Urinary bladder (tissue), 4 donors: ENCODE data around the gene DEGS2. TPM values are rescaled to one million over a fixed set of nuclear protein-coding genes. Genes with fewer than 3 reads are reported as not detected.
A peak's percentile ranks its signal among the peaks of the same experiment; 100 is the strongest.

Experiments used
- DNase-seq: peaks from one replicate; pipeline ENCODE4 v3.0.0-alpha.2; 2015; ENCODE audit errors: extremely low spot score
- H3K27ac ChIP-seq: one replicate; pipeline ENCODE4 v1.5.1; 2013; ENCODE audit warnings: low read depth, mild to moderate bottlenecking, moderate library complexity
- H3K36me3 ChIP-seq: one replicate; pipeline ENCODE4 v1.6.1; 2013; ENCODE audit warnings: mild to moderate bottlenecking, moderate library complexity; ENCODE audit not compliant: insufficient read depth
- H3K4me1 ChIP-seq: one replicate; pipeline ENCODE4 v1.6.1; 2013; ENCODE audit warnings: mild to moderate bottlenecking, moderate library complexity; ENCODE audit not compliant: insufficient read depth
- H3K4me3 ChIP-seq: one replicate; pipeline ENCODE4 v1.5.1; 2013; ENCODE audit warnings: low read depth, low read length
- WGBS: extraction: QIAGEN DNeasy Blood & Tissue Kit; methylation state at CpG from one replicate; pipeline ENCODE4 v1.1.7; 2013; 5-methylcytosine and 5-hydroxymethylcytosine counted together
- polyA plus RNA-seq: library from polyadenylated mRNA; stranded (reverse); fragments of 200-250 nt; gene quantifications from one replicate; pipeline ENCODE4 v1.2.3, GENCODE V29; 2013
- total RNA-seq: library from RNA; depleted of rRNA; stranded (reverse); fragments of >200 nt; gene quantifications from one replicate; pipeline ENCODE4 v1.2.3, GENCODE V29; 2014
- donor health status: healthy with polysubstance abuse.
- donor health status: healthy.

DEGS2 gene
- total and polyA plus RNA-seq, 2 donors = 6.2 to 6.5 TPM

DNA sequence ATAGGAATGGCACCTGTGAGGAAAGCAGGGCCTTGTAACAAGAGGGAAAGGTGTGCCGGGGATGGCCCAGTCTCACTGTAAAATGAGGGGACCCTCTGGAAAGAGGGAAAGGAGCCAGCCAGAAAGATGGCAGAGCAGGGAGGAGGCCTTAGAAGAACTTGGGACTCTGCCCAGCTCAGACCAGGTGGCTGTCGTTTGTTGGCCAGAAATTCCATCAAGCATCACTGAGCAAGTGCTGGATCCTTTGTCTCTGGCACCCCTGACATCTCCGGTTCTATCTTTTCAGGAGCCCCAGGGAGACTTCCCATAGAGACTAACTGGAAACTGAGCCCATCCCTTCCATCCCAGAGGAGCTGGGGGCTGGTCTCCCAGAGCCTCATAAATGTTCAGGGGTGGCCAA is 43.3 kb downstream of the DEGS2 start:
- Histone ChIP-seq H3K4me3 (no peak overlapping the region), H3K4me1 (no peaks in the 10 kb centered on the region)
- WGBS = 75% methylated on average over 3 of the region's 3 CpGs

DNA sequence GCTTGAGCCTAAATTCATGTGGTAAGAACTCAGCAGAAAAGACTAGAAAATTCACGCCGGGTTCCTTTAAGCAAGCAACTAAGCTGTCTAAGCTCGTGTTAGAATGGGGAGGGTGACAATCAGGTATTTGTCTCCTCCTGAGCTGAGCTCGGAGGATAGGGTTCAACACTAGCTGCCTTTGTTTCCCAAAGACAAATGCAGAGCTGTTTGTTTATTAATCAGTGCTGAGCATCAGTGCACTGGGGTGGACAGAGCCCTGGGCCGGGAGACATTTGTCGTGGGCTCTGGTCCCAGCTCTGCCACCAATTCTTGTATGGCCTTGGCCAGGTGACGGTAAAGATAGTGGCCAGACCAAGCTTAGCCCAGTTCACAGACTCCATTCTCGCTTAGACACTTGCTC is 43.7 kb downstream of the DEGS2 start:
- WGBS = 93% methylated on average over 8 of the region's 8 CpGs

More for the DNA sequence above, 43.3 kb downstream of the DEGS2 start:
- no peaks in the 10 kb centered on the region for H3K36me3 ChIP-seq
- no peak overlapping the region for H3K27ac ChIP-seq
- no peak for DNase-seq

DNA sequence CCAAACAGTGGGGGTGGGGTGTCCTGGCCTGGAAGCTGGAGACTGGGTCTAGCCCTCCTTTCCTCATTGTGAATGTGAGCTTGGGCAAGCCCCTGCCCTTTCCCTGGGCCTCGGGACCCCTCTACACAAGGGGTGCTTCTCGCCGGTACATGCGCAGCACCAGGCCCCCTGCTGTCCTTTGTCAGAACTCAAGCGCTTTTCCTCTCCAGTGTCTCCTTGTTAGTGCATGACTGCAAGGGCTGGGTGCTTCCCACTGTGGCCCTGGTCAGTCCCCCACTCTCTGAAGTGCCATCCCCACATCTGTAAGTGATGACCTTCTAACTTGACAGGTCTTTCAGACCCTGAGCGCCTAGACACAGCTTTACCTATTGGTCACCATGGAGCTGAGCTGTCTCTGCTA is 44.2 kb downstream of the DEGS2 start:
- Histone ChIP-seq H3K27ac (no peak overlapping the region), H3K4me1 (no peaks in the 10 kb centered on the region), H3K36me3 (no peaks in the 10 kb centered on the region), H3K4me3 (no peak overlapping the region)
- DNase-seq = no peak
- WGBS = 95% methylated on average over 6 of the region's 6 CpGs

More for the DNA sequence above, 43.7 kb downstream of the DEGS2 start:
- Histone ChIP-seq H3K4me1 (no peaks in the 10 kb centered on the region), H3K4me3 (no peak overlapping the region), H3K27ac (no peak overlapping the region), H3K36me3 (no peaks in the 10 kb centered on the region)
- DNase-seq = no peak

DNA sequence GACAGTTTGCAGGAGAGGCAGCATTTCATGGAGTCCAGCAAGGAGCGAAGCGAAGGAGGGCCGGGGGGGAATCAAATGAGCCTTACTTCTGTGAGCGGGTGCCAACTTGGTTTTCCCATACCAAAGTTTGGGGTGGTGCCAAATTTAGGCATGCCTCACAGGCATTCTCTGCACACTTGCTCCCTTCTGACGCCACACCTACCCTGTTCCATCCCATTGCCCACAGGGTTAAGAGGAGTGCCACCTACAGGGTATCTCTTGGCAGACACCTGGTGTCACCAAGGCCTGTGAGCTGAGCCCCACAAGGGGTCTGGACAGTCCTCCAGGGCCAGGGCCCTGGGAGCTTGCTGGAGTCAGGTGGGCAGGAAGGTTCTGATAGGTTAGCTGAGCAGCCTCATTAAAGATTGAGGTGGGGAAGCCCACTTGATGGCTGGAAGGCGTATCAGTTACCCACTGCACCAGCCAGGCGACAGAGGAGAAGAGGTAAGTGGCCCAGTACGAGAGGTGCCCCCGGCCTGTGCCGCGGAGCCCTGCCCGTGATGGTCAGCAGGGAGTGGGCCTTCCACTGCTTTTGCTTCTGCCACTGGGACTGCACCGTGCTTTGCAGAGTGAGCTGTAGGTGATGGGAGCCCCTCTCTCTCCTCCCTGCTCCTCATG is 45.2 kb downstream of the DEGS2 start:
- WGBS = 96% methylated on average over 13 of the region's 13 CpGs
- DNase-seq = no peak
- H3K4me1 ChIP-seq = no peaks in the 10 kb centered on the region
- no peak overlapping the region for H3K4me3 ChIP-seq
- H3K36me3 ChIP-seq = no peaks in the 10 kb centered on the region
- no peak overlapping the region for H3K27ac ChIP-seq

DNA sequence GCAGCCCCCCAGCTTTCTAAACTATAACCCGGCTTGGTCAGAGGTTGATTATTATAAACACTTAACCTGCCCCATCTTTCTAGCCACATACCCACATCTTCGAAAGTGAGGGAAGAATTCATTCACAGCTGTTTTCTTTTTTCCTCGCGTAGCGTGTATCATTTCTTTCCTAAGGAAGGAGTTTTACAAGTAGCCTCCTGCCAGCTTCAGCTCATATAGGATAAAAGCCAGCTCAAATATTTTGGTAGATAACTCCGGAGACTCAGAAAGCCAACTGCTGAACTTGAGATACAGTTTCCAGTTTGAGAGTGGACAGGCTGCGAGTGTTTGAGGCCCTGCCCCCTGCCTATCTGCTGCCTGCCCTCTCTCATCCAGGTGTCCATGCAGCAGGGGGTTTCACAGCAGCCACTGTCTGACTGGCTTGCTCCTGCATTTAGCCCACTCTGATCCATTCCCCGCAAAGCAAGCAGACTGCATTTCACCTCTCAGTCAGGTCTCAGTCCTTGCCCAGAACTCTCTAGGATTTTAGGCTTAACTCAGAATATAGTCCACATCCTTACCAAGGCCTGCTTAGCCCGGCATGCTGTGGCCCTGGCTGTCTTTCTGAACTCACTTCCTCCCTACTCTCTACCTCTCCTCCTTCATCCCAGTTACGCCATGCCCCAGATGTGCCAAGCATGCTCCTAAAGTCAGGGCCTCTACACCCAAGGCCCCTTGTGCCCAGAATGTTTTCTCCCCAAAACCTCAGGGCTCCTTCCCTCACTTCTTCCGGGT is 47.3 kb downstream of the DEGS2 start:
- no peaks in the 10 kb centered on the region for H3K36me3 ChIP-seq
- H3K4me3 ChIP-seq = no peak overlapping the region
- WGBS = 46% methylated on average over 11 of the region's 11 CpGs
- no peak for DNase-seq
- no peak overlapping the region for H3K27ac ChIP-seq
- H3K4me1 ChIP-seq = no peaks in the 10 kb centered on the region

DNA sequence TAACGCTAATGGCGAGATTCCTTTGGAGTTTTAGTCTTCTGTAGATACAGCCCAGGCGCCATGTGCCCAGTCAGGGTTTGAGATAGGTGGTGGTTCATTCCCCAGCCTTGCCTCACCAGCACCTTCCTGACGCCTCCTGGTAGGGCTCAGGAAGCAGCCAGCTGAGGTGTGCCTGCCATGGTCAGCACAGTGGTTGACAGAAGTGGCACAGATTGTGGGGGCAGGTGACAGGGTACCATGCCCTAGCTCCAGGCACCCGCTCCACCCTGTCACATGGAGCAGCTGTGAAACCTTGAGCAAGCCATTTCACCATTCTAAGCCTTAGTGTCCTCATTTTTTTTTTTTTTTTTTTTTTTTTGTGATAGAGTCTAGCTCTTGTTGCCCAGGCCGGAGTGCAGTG is 48.6 kb downstream of the DEGS2 start:
- H3K36me3 ChIP-seq = no peaks in the 10 kb centered on the region
- no peak overlapping the region for H3K27ac ChIP-seq
- DNase-seq = no peak
- no peaks in the 10 kb centered on the region for H3K4me1 ChIP-seq
- H3K4me3 ChIP-seq = no peak overlapping the region
- WGBS = 80% methylated on average over 6 of the region's 6 CpGs

DNA sequence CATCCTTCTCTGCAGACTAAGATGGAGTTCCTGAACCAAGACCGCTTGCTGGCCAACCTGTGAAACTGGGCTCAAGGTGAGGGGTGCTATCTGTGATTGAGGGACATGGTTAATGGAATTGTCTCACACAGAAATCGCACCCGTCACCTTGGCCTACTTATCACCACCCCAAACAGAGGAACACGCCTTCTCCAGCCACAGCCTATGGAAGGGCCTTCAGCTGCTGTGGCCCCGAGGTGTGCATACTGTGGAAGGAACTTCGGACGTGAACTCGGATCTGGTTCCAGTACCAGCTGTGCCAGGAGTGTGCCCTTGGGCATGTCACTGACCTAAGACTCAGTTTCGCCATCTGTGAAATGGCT is 49.9 kb downstream of the DEGS2 start:
- WGBS = 97% methylated on average over 9 of the region's 9 CpGs
- no peak for DNase-seq
- Histone ChIP-seq H3K4me1 (no peaks in the 10 kb centered on the region), H3K4me3 (no peak overlapping the region), H3K36me3 (no peaks in the 10 kb centered on the region), H3K27ac (no peak overlapping the region)

DNA sequence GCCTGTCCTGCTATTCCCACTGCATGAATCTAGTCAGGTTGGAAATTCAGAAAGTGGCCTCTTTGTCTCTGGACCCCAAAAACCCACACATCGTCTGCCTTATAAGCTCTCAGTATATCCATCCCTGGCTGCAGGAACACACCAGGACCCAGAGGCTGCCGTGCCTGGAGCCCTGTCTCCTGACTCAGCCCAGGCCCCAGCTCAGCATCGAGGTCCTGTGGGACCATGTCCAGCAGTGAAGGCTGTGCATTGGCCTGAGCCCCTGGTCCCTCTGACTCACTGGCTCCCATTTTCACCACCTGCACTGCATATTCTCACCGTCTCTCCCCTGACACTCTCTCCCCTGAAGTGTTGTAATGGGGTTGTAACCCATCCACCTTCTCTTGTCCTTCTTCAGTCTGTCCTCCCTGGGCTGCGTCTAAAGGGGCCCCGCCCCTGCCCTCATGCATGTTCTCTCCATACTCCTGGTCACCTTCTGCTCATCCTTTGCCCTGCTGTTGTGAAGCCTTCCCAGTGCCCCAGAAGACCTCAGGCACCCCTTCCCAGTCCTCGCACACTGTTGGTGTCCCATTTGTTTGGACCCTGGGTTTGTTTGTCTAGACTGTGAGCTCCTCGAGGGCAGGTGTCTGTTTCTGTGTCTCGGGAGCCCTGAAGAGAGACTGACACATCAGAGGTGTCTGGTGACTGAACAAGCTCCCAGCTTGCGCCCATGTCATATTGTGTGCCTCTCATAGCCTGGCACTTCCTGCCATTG is 50.4 kb downstream of the DEGS2 start:
- Histone ChIP-seq H3K36me3 (no peaks in the 10 kb centered on the region), H3K27ac (no peak overlapping the region), H3K4me1 (no peaks in the 10 kb centered on the region), H3K4me3 (no peak overlapping the region)
- DNase-seq = no peak
- 75% methylated on average over 10 of the region's 10 CpGs for WGBS

DNA sequence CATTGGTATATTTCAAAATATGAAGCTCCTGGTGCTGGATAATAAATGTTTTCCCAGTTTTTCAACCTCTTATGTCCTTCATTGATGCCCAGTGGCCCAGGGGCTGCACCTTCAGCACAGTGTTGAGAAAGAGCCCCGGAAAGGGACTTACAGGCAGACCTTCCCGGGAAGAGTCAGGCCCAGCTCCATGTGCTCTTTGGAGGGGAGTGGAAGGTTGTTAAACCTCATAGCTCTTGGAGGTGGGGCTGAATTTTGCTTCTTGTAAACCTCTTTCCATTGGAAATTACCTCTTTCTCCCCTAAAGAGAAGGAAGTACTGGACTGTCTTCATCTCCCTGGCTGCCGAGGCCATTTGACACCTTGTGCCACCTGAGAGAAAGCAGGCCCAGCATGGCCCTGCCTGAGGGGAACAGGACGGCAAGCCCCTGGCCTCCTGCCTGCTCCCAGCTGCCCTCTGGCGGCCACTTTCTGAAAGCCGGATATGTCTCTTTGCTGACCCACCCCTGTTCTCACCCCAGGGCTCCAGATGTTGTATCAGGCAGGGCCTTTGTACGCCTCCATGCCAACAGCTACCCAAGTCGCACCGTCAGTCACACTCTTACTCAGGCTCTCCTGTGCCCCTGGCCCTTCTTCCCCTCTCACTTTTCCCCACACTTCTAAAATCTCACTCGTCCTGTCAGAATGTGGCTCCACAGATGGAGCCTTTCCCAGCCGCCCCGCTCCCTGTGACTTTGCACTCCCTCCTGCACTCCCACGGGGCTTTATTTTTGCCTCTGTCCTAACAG is 51.2 kb downstream of the DEGS2 start:
- Histone ChIP-seq H3K4me3 (no peak overlapping the region), H3K36me3 (no peaks in the 10 kb centered on the region), H3K27ac (no peak overlapping the region), H3K4me1 (no peaks in the 10 kb centered on the region)
- no peak for DNase-seq
- WGBS = 33% methylated on average over 13 of the region's 13 CpGs

DNA sequence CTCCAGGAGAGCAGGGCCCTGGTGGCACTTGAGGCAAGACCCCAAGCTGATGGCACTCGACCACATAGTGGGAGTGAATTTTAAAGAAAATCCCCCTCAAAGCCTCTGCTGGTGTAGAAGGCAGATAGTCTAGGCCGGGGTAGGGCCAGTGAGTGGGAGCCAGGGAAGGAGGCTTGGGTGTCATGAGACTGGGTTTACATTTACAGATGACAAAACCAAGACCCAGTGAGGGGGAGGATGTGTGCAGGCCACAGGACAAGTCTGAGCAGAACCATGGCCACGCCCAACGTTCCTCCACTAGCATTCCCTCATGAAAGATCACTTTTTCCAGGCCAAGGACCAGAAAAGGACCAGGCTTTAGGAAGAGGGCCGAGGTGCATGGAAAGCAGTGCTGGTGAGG is 52.2 kb downstream of the DEGS2 start:
- Histone ChIP-seq H3K4me1 (no peaks in the 10 kb centered on the region), H3K27ac (no peak overlapping the region), H3K4me3 (no peak overlapping the region), H3K36me3 (no peaks in the 10 kb centered on the region)
- DNase-seq = no peak
- WGBS = 77% methylated on average over 5 of the region's 5 CpGs

DNA sequence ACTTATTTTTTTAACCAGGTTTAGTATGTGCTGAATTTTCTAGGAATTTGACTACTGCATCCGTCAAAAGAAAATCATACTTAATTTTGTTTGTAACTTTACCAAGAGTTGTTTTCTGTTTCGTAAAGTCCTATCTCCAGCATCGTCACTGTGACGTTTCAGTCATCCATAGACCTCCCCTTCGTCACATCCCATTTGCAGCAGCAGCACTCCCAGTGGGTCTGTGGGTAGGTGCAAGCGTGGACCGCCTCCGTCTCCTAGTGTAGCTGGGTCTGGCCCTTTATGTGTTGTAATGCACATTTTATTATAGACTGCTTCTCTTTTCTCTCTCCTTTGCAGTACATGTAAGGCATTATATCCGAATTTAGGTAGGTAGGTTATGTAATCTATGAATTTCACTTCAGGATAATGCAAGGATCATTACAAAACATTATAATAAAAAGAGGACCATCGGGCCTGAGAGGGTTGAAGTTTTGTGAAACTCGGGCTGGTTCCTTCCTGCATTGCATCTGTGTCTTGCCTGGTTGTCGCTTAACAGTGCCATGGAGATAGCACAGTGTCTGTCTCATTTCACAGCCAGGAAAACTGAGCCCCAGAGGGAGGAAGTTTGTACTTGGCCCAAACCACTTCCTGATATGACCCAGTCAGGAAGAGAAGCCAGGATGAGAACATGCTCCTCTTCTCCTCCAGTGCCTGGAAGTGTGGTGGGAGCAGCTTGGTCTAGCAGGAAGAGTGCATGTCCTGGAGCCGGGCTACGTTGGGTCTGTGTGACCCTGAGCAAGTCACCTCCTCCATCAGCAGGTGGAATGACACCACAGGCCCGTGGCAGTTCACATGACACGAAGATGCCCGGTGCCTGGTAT is 53.0 kb downstream of the DEGS2 start:
- Histone ChIP-seq H3K4me1 (no peaks in the 10 kb centered on the region), H3K36me3 (no peaks in the 10 kb centered on the region), H3K27ac (peak overlapping the region; percentile 3), H3K4me3 (no peak overlapping the region)
- no peak for DNase-seq
- WGBS = 87% methylated on average over 17 of the region's 17 CpGs

DNA sequence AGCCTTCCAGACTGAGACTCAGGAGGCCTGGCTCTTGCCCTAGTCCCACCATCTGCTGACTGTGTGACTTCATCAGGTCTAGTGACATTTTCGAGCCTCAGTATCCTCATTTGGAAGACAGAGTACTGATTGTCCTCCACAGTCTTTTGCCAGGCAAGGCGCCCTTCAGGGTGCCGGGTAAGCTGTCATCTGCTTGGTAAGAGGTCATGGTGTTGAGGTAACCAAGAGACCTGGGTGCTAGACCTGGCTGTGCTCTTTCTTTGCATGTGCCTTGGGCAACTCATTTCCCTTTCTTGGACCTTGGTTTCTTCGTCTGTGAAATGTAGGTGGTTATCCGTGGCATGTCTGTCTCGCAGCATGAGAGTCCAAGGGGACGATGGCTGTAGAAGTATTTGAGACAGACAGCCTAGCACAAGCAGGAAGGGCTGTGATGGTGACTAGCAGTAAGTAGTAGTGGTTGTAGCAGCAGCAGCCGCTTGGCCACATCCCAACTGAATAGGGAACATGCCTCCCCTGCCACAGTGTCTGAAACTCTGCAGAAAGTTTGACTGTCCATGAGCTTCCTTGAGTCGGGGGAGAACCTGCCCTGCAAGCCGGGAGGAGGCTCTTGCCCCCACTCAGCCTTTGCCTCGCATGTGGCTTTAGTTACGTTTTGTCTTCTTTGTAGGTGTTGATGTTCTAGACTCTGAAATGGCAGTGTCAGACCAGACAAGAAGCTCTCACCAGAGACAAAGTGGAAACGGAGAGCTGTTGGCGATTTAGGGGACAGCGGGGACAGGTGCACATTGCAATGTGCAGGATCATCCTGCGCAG is 53.9 kb downstream of the DEGS2 start:
- Histone ChIP-seq H3K27ac (peak overlapping the region; percentile 42), H3K4me1 (no peaks in the 10 kb centered on the region), H3K36me3 (no peaks in the 10 kb centered on the region), H3K4me3 (no peak overlapping the region)
- WGBS = 83% methylated on average over 16 of the region's 16 CpGs
- no peak for DNase-seq
